Activated B cell treated with CpG ODN at 0.5 μM for 24 hours (primary cell): Measurements from ENCODE around the gene SLC17A3. TPM values are rescaled to one million over a fixed set of nuclear protein-coding genes. Genes with fewer than 3 reads are reported as not detected.

Experiments used
- ATAC-seq: fragments of 200-7000 bp; cut with Tn5 transposase; one replicate; pipeline ENCODE4 v1.10.0; 2021; ENCODE audit warnings: low read depth, mild to moderate bottlenecking, moderate library complexity
- CTCF ChIA-PET: fragments of 350-600 bp; sonication (Branson Sonifier 250); formaldehyde crosslinking; loops from one replicate; lab custom pipeline; 2021; ENCODE audit warnings: antibody characterized with exemption; lab: Charles Lee
- POLR2A ChIA-PET: fragments of 350-600 bp; sonication (Branson Sonifier 250); formaldehyde crosslinking; loops from one replicate; lab custom pipeline; 2021; ENCODE audit warnings: antibody characterized with exemption; lab: Charles Lee
- DNase-seq: peaks from one replicate; pipeline ENCODE4 v3.0.0; 2022
- H3K27ac Mint-ChIP-seq: one replicate; pipeline ENCODE4 v1.8.0; 2020; ENCODE audit warnings: mixed read lengths
- H3K27me3 Mint-ChIP-seq: one replicate; pipeline ENCODE4 v1.8.0; 2021; ENCODE audit warnings: mixed read lengths
- H3K36me3 Mint-ChIP-seq: one replicate; pipeline ENCODE4 v1.8.0; 2021; ENCODE audit warnings: low read depth, mixed read lengths
- H3K4me1 Mint-ChIP-seq: one replicate; pipeline ENCODE4 v1.8.0; 2021; ENCODE audit warnings: mixed read lengths
- H3K4me3 Mint-ChIP-seq: one replicate; pipeline ENCODE4 v1.8.0; 2020; ENCODE audit warnings: mild to moderate bottlenecking, mixed read lengths
- H3K9me3 Mint-ChIP-seq: one replicate; pipeline ENCODE4 v1.8.0; 2020; ENCODE audit warnings: mixed read lengths
- intact Hi-C: fragments of 100-400 bp; cut with micrococcal nuclease; formaldehyde crosslinking; loops from one replicate; pipeline ENCODE4 v1.15.1; 2024
- total RNA-seq: library from RNA; stranded (reverse); gene quantifications from 2 replicates; pipeline ENCODE4 v1.2.3, GENCODE V29; 2022
- TF ChIP-seq, protein P1 (sequence below): fragments of 200-600 bp; IDR thresholded peaks from one replicate; pipeline ENCODE4 v1.8.0; 2022; ENCODE audit warnings: antibody characterized with exemption, mild to moderate bottlenecking

The SLC17A3 gene
- total RNA-seq, 1 donor from 2014 or later, result not detected

DNA sequence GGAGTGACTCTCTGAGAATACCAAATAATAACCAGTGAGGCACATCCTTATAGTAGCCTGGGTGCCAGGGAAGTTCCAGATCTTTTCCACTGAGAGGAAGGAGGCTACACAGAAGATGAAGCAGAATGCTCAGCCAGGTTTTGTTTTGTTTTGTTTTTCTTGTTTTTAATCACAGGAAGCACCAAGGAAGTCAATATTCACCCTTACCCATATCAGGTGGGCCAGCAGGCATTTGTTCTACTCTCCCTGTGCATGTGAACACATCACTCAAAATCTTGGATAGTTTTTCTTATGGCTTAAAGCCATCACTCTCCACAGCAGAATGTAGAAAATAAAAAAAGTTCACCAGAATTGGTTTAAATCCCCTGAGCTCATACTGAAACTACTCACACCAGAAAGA lies 52.7 kb downstream of the SLC17A3 start:
- Mint-ChIP-seq H3K4me1 (no peaks in the 10 kb centered on the region), H3K27ac (no peak overlapping the region), H3K9me3 (peaks cover 16% of the 10 kb centered on the region), H3K27me3 (peaks cover 25% of the 10 kb centered on the region), H3K36me3 (no peaks in the 10 kb centered on the region), H3K4me3 (no peak overlapping the region)
- POLR2A ChIA-PET, result no interaction called here
- DNase-seq (no peak), ATAC-seq (no peak)
- TF ChIP-seq, protein P1, sequence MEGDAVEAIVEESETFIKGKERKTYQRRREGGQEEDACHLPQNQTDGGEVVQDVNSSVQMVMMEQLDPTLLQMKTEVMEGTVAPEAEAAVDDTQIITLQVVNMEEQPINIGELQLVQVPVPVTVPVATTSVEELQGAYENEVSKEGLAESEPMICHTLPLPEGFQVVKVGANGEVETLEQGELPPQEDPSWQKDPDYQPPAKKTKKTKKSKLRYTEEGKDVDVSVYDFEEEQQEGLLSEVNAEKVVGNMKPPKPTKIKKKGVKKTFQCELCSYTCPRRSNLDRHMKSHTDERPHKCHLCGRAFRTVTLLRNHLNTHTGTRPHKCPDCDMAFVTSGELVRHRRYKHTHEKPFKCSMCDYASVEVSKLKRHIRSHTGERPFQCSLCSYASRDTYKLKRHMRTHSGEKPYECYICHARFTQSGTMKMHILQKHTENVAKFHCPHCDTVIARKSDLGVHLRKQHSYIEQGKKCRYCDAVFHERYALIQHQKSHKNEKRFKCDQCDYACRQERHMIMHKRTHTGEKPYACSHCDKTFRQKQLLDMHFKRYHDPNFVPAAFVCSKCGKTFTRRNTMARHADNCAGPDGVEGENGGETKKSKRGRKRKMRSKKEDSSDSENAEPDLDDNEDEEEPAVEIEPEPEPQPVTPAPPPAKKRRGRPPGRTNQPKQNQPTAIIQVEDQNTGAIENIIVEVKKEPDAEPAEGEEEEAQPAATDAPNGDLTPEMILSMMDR, result no peak
- intact Hi-C loops, result no loop called here
- CTCF ChIA-PET, result no interaction called here

DNA sequence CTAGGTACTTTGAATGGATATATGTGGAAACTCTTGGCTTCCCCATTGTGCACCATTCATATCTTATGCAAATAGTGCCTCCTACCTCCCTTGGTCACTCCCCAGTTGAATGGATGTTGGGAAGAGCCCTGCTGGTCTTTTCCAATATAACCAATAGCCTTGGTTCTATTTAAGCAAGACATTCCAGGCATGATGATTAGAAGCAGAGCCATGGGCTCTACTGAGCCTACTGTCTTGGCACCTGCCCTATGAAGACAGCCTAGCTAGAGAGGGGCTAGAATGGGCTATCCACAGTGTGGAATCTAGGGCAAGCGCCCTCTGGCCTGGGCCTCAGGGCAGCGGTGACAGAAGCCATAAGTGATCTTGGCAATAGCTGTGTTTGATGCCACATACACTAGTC lies 57.8 kb downstream of the SLC17A3 start:
- no peak overlapping the region for H3K4me3 Mint-ChIP-seq
- CTCF ChIA-PET, result no interaction called here
- H3K36me3 Mint-ChIP-seq, result no peaks in the 10 kb centered on the region
- intact Hi-C loops, result no loop called here
- POLR2A ChIA-PET, result interaction anchor here (0.6 kb wide), 1 partner anchor 94 kb away, joined by 6 read pairs; no protein-coding TSS in a partner anchor
- no peaks in the 10 kb centered on the region for H3K4me1 Mint-ChIP-seq
- H3K27ac Mint-ChIP-seq, result no peak overlapping the region
- DNase-seq (no peak), ATAC-seq (no peak)
- H3K9me3 Mint-ChIP-seq, result peaks cover 4% of the 10 kb centered on the region
- TF ChIP-seq, protein P1, result no peak
- peaks cover 11% of the 10 kb centered on the region for H3K27me3 Mint-ChIP-seq

DNA sequence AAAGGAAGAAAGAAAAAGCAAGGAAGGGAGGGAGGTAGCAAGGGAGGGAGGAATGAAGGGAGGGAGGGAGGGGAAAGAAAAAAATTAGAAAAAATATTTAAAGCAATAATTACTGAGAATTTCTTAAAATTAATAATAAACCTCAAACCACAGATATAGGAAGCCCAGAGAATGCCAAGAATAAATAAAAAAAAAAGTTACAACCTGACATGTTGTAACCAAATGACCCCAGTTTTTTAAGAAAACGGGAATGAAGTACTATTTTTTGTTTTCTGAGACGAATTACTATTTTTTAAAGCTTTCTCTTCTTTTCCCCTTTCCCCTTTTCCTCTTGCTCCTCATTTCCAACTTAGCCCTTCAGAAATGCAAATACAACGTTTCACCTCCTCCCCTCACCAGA lies 58.8 kb downstream of the SLC17A3 start:
- TF ChIP-seq, protein P1, result no peak
- H3K4me3 Mint-ChIP-seq, result no peak overlapping the region
- DNase-seq (no peak), ATAC-seq (no peak)
- POLR2A ChIA-PET, result no interaction called here
- CTCF ChIA-PET, result no interaction called here
- no peaks in the 10 kb centered on the region for H3K36me3 Mint-ChIP-seq
- intact Hi-C loops, result no loop called here
- no peaks in the 10 kb centered on the region for H3K4me1 Mint-ChIP-seq
- no peak overlapping the region for H3K27ac Mint-ChIP-seq
- H3K9me3 Mint-ChIP-seq, result peaks cover 4% of the 10 kb centered on the region
- H3K27me3 Mint-ChIP-seq, result peaks cover 12% of the 10 kb centered on the region

DNA sequence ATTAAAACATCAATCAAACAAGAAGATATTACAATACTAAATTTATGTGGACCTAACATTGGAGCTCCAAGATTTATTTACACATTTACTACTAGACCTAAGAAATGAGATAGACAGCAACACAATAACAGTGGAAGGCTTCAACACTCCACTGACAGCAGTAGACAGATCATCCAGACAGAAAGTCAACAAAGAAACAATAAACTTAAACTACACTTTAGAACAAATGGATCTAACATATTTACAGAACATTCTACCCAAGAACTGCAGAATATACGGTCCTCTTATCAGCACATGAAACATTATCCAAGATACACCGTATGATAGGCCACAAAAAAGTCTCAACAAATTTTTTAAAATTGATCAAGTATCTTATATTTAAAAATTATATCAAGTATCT lies 69.2 kb downstream of the SLC17A3 start:
- intact Hi-C loops, result no loop called here
- Mint-ChIP-seq H3K9me3 (peaks cover 4% of the 10 kb centered on the region), H3K27ac (no peak overlapping the region), H3K4me1 (no peaks in the 10 kb centered on the region), H3K4me3 (no peak overlapping the region), H3K27me3 (peaks cover 29% of the 10 kb centered on the region), H3K36me3 (no peaks in the 10 kb centered on the region)
- no peak for ATAC-seq
- TF ChIP-seq, protein P1, result no peak
- POLR2A ChIA-PET, result no interaction called here
- no peak for DNase-seq
- CTCF ChIA-PET, result interaction anchor here (1.0 kb wide), 1 partner anchor 85 kb away, joined by 3 read pairs; no protein-coding TSS in a partner anchor

DNA sequence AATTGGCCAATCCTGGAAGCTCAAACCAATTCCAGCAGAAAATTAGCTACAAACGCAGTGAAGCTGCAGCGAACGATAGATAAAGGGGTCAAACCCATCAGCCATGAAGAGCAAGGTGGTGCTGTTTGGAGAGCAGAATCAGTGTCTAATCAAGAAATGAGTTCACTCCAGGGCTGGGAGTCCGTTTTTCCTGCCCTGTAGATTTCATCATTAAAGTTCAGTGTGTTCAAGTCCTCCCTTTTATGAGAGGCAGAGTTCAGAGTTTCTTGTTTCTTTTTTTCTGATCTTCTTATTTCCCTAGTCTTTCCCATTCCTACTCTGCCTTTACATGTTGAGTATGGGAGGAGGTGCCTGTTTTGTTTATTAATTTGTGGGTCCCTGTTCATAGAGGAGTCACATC lies 72.6 kb downstream of the SLC17A3 start:
- Mint-ChIP-seq H3K27ac (no peak overlapping the region), H3K4me1 (no peaks in the 10 kb centered on the region), H3K36me3 (no peaks in the 10 kb centered on the region), H3K9me3 (peaks cover 4% of the 10 kb centered on the region), H3K27me3 (peaks cover 33% of the 10 kb centered on the region), H3K4me3 (no peak overlapping the region)
- ChIA-PET CTCF (no interaction called here), POLR2A (no interaction called here)
- intact Hi-C loops, result no loop called here
- no peak for DNase-seq
- TF ChIP-seq, protein P1, result no peak
- ATAC-seq, result no peak

Other genes with a start within 250 kb of the SLC17A3 start
- gene SCGN, start 222.0 kb downstream of the SLC17A3 start, total RNA-seq, result not detected in 2 replicates
- not detected in 2 replicates for gene SLC17A4, start 119.5 kb downstream of the SLC17A3 start, total RNA-seq
- not detected in 2 replicates for gene SLC17A1, start 42.2 kb downstream of the SLC17A3 start, total RNA-seq
- gene SLC17A2, start 56.4 kb upstream of the SLC17A3 start, total RNA-seq, result not detected in 2 replicates
- 31.7 and 36.8 TPM in 2 replicates for gene TRIM38, start 88.6 kb upstream of the SLC17A3 start, total RNA-seq
- 0.98 and 1.1 TPM in 2 replicates for gene HFE, start 213.2 kb upstream of the SLC17A3 start, total RNA-seq